SKM-1 treated with dmso at 0.1 percent for 144 hours (cell line): ENCODE data around the gene REXO2.

Experiments
- DNase-seq: peaks from one replicate; lab custom pipeline; 2025; ENCODE audit not compliant: unreplicated experiment; lab: John Stamatoyannopoulos, UW

REXO2 gene

DNA sequence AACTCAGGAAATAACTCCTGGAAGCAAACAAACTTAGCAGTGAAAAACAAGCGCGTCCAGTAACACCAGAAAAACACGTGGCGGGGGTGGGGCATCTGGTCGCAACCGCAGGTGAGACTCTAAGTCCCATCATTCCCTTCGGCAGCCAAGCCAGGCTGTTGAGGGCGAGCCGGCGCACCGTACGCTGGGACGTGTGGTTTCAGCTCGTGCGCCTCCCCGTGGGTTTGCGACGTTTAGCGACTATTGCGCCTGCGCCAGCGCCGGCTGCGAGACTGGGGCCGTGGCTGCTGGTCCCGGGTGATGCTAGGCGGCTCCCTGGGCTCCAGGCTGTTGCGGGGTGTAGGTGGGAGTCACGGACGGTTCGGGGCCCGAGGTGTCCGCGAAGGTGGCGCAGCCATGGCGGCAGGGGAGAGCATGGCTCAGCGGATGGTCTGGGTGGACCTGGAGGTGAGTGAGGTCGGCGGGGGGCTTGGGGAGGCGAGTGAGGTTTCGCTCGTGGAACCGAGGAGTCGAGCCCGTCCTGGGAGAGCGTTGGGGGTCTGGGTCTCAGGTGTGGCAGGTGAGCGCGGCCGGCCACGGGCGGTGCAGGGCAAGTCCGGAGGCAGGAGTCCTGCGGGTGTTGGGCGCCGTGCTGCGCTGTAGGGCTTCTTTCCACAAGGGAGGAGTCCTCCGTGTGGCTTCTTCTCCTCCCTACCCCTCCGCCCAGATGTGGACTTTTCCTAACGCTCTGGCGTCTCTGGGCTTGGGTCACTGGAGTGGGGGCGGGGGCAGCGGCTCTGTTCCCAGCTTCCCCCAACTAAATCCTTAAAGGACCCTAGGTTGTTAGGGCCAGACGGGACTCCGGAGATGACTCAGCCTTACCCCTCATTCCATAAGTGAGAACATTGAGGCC lies at the start of gene REXO2:
REXO2 (plus strand) TSS at position 239 of the 892 bp plus-strand sequence; CDS start at position 301, 62 bp downstream.
- peak; percentile 90 for DNase-seq

DNA sequence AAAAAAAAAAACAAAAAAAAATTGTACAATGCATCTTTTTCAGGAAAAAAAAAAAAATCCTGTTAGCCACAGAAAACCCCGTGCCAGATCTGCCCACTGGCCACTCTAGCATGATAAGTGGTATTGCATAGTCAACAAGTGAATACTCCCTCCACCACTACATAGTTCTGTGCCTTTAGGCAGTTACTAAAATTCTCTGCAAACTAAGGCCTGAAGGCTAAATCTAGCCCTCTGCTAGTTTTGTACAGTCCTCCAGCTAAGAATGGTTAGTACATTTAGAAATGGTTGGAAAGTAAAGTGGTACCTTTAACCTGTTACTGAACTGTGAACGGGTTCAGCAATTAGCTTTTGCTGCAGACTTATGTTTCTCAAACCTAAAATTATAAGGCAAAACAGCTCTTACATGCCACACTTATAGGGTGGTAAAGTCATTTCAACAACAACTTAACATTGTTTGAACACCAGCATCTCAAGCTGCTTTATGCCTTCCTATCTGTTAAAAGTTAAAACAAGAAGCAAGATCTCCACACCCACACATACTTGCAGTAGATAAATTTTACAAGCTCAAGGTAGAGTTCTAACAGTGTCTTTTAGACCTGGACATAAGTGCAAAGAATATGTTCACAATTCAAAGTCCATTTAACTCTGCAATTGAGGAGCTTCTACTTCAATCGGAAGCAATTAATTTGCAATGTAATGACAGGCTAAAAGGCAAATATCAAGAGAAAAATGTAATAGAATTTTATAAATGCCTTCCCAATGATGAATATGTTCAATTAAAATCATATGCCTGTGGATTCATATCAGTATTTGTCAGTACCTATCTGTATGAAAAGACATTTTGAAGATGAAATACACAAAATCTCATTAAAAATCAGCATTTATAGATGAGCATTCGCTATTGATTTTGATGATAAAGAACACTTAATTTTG lies 46.3 kb upstream of the REXO2 start:
- DNase-seq: no peak

DNA sequence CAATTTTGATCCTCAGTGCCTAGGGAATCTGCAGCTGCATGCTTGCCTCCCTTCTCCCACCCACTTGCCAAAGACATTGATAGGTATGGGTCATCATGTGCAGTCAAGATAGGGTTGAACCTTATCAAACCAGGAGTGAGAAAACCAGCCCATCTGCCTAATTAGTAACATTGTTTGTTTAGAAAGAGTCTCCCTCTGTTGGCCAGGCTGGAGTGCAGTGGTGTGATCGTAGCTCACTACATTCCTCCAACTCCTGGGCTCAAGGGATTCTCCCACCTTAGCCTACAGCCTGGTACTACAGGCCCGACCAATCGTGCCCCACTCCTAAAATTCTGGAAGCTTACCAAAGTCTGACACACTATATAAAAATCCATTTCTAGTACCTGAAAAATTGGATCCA lies 43.5 kb upstream of the REXO2 start:
- no peak for DNase-seq

DNA sequence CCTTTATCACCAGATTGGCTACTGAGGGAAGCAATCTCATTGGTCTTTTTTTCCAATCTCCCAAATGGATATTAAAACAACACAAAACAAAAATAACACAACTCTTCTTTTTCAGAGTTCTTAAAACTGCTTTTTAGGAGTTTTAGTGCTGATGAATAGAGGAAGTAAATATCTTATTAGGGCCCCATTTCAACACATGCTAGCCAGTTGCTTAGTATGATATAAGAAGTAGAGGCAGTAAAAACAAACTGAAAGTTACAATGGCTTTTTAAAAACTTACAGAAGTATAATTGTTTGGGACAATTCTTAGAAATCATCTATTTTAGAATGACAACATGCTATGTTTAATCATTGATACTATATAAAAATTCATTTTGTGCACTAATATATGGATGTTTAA lies 42.4 kb upstream of the REXO2 start:
- DNase-seq: no peak

DNA sequence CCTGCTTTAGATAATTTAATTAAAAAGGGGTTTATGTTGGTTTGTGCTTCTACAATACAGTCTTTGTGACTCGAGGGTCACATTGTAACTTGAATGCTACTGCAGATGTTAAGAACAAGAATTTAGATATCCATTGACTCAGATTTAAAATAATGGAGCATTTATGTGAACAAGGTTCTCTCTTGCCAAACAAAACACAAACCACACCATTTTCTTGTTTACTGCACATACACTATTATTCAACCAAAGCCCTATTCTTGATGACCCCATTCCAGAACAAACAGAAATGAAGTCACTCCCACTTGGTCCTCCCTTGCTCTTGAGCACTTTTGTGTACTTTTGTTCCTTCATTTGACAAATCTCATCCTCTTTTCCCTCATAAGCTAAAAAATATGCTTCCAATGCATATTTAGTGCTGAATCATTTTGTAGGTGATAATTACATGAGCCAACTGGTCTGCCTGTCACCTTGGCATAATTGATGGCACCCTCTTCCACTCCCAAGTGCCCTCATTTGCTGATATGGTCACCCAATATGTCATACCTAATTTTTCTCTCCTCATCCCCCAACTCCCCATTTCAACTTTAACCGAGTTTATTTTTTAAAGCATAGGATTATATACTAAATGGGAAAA lies 41.8 kb upstream of the REXO2 start:
- DNase-seq: no peak

DNA sequence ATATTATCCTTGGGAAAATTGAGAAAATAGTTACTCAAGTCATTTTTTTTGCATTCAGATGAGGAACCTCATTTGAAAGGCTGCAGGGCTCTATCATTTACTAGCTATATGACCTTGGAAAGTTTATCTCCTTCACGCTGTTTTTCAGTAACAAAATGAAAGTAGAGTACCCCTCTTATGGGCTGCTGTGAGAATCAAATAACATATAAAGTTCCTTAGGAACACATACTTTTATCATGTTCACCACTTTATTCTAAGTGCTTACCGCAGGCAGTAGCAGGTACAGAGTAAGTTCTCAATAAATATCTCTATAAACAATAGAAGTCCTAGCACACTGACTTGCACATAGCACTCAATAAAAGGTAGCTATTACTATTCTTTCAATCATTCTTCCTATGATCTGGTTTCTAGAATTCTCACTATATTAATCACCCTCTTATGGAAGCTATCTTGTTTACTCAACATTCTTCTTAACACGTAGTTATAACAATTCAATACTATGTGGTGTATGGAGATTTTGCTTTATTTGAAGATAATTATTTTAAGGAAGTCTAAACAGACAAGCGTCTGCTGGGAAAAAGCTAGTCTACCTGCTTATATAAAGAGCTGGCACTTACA lies 40.9 kb upstream of the REXO2 start:
- no peak for DNase-seq

DNA sequence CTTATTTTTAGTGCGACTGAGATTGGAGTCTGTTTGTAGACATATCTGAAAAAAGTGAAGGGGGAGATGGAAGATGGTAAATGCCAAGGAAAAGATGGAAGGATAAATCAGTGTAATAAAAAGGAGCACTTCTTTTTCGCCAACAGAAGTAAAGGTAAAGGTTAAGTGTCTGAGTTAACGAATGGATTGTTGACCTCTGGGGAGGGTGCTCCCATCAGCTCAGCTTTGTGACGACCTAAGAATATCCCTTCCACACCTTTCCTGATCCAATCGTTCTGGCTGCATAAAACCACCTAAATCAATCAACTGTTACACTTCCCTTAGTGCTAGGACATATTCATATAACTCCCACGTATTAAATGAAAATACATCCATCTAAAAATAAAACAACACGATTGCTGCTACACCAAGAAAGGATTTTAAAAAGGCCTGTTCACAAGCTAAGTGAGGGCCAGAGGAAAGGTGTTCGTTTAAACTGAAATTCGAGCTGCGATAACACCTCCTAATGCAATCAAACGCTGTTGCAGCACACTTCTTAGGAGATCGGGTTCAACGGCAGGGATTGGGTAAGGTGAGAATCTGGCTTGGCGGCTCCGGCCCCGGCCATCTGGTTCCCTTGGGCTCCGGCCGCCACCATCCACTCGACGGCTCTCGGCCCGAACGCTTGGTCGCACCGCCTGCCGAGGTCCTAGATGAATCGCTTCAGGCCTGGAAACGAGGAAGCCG lies 39.6 kb upstream of the REXO2 start:
- DNase-seq: peak; percentile 43

DNA sequence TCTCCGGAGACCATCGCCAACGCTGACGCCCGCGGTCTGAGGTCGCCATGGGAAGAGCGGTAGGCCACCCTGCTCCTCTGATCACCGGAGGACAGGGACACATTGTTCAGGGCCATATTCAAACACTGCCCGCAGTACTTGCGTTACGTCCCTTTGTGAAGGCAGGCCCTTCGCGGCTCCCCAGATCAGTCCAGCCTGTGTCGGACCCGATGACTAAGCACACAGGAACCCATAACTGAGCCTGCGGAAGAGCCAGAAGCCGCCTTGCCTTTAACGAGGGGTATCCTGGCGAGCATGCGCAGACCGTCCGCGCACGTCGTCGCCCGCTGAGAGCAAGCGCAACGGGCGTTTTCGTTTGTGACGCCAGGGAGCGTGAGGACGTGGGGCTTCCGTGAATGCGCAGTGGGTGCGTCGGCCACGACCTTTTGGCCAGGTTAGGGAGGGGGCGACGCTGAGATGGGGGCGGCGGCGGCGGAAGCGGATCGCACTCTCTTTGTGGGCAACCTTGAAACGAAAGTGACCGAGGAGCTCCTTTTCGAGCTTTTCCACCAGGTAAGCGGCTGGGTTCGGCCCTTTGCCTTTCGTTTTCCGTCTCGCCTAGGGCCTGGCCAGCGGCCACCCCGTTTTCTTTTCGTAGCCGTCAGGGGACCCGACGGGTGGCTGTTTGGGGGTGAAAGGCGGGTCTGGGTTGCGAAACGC lies 38.9 kb upstream of the REXO2 start, which contains the start of the genes C11orf71 and RBM7:
C11orf71 (minus strand) TSS at position 296 of the 699 bp plus-strand sequence; CDS start at position 116, 180 bp downstream.
RBM7 (plus strand) TSS at position 451 of the 699 bp plus-strand sequence; CDS start at position 457, 6 bp downstream.
- DNase-seq: peak; percentile 92

DNA sequence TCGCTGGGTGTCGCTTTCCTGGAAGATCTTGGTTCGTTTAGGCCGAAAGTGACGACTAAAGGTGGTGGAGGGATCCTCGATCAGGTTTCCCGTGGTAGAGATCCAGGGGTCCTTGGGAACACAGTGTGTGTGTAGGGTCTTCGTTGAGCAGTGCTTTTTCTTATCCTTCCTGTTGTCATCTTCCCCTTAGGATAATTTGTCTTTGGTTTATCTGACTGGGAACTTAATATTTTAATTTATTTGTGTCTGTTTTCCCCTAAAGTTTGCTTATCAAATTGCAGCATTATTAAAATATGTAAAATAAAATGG lies 38.4 kb upstream of the REXO2 start:
- DNase-seq: no peak

DNA sequence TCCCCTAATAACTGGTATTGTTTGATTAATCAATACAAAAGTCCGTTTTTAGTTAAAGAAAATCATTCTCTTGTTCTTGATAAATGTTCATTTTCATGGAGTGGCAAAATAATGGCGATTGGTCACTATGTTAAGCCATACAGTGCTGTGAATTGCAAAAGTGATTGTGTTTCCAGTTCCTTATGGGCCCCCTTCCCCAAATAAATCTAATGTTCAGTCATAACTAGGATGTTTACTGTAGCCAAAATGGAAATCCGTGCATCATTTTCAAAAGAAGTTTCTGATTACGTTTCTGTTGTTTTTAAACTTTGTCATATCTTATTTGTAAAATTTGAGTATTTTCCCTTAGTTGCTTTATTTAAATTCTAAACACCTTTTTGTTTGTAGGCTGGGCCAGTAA lies 38.0 kb upstream of the REXO2 start:
- DNase-seq: no peak

DNA sequence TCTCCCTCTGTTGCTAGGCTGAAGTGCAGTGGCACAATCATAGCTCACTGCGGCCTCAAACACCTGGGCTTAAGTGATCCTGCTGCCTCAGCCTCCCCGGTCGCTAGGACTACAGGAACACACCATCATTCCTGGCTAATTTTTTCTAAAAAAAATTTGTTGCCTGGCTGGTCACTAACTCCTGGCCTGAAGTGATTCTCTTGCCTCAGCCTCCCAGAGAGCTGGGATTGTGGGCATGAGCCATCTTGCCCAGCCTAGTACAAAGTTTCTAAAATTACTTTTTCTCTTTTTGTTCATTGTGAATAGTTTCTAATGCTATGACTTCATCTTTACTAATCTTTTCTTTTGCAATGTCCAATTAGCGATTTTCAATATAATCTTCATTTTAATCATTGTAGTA lies 26.3 kb upstream of the REXO2 start:
- DNase-seq: no peak

DNA sequence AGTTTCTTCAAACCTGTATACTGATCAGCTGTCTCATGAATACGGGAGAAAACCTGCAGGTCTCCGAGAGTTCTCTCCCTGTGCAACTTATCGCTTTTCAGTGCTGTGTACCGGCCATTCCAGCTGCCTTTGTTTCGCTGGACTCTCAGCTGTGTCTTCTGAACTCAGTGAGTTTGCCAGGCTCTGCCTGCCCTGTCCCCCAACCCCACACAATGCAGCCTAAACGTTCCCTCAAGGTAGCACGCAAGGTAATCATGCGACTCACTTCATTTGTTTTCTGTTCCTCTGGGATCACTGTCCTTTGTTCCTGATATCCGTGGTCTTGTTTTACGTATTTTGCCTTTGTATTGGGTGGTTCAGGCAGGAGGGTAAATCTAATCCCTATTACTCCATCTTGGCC lies 25.3 kb upstream of the REXO2 start:
- no peak for DNase-seq

DNA sequence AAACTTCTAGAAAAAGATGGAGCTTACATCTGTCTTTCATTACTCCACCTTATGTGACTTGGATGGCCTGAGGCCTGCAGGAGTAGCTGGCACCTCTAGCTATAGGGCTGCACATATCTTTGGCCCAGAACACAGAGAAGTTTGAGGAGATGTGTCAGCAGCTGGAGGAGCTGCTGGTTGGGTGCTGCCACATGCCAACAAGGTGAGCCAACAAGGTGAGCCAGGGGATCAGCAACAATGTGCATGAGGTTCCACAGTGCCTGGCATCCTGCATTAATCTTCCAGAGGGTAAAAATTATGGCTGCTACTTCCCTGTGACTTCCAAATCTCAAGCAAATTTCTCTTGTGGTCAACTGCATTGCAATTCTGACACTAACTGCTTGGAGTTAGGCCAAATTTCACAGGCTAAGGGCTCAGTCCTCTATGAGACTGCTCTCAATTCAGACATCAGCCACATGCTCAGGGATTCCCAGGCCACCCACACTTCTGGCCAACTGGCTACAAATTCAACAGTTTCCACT lies 22.8 kb upstream of the REXO2 start:
- no peak for DNase-seq

DNA sequence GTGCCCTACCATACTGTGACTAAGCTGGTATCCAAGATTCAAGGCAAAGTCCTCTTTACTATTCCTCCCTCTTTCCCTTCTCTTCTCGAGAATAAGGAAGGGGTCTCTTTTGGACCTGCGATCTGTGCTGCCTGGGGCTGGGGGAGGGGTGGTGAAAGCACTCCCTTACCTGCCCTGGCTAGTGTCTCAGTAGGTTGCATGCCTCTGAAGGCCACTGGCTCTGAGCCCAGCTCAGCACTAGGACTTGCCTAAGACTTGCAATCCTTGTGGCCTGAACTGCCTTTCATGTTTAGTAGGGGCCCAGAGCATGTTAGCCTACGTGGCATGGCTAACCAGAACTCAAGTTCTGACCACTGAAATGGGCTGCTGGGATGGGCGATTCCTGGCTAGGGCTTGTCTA lies 13.0 kb upstream of the REXO2 start:
- no peak for DNase-seq

DNA sequence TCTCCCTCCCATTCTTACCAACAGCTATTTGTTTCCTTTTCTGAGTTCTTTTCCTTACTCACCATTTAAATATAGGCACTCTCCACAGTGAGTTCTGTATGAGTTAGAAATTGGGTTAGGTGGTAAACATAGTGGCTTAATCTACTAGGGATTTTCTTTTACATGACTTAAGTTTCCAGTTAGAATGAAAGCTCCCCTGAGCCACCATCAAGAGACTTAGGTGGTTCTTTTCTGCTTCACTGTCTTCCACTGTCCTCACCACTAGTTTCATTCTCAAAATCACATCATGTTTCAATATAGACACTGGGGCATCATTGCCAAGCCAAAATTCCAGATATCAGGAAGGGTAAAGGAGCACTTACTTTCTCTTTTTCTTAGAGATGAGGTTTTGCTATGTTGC lies 9.0 kb upstream of the REXO2 start:
- DNase-seq: no peak

DNA sequence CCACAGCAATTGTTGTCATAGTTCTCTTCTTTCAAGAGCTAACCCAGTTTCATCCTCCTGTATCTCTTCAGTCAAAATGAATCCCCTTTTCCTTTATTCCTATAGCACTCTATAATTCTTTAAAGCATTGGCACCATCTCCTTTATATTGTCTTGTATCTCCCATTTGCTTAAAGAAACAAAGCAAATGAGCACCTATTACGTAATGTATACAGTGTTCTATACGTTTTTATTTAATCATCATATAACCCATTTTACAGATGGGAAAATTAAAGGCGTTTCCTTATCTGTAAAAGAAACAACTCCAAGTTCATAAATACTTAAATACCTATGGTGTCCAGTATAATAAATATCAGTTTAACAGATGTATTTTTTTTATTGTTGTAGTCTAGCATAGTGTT lies 6.4 kb upstream of the REXO2 start:
- DNase-seq: no peak

DNA sequence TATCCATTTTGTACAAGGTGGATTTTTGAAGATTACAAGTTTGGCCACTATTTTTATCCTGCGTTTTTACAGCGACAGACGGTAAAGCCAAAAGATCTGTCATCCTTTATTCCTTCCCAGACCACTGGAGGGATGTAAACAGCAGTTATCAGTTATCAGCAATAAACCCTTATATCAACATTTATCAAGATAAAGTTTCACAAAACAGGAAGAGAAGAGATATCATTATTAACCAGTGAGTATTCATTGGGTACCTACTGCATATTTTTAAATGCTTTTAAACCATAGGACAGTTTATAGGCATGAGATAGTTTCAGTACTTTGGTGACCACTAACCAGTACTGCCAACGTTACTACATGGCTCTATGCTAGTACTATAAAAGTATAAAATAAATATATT lies 5.9 kb upstream of the REXO2 start:
- DNase-seq: no peak

DNA sequence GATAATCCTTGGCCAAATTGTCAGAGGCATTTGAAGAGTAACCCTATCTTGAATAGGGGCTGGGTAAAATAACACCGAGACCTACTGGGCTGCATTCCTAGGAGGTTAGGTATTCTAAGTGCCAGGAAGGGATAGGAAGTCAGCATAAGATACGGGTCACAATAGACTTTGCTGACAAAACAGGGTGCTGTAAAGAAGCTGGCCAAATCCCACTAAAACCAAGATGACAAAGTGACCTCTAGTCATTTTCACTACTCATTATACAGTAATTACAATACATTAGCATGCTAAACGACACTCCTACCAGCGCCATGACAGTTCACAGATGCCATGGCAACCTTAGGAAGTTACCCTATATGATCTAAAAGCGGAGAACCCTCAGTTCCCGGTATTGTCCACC lies 964 bp upstream of the REXO2 start:
- no peak for DNase-seq

DNA sequence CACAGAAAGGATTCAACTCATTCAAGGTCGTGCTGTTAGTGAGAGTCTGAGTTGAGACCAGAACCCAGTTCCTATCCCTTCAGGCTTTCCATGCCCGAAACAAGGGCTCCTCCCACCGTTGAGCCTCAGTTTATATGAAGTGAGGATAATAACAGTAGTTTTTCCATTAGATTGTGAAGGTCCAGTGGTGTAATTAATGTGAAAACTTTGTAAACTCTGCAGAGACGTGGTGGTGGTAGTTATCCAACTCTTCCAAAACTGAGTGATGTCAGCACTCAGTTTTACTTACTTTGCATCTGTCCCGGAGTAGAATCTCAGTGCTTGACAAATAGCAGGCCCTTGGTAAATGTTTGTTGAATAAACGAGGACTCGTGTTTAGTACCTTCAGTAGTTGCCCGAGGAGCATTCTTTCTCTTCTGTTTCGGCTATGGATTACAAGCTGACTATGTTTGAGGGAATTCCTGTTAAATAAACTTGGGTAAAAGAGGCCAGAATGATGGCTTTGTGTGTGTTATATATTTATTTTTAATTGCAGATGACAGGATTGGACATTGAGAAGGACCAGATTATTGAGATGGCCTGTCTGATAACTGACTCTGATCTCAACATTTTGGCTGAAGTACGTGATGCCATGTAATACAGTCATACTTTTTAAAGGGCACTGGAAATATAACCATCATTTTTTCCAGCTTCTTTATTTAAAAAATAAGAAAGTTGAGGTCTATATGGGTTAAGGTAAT lies 1.0 kb downstream of the REXO2 start:
- DNase-seq: no peak
